Measurements from ENCODE around the gene HYAL3.

HYAL3 gene

DNA sequence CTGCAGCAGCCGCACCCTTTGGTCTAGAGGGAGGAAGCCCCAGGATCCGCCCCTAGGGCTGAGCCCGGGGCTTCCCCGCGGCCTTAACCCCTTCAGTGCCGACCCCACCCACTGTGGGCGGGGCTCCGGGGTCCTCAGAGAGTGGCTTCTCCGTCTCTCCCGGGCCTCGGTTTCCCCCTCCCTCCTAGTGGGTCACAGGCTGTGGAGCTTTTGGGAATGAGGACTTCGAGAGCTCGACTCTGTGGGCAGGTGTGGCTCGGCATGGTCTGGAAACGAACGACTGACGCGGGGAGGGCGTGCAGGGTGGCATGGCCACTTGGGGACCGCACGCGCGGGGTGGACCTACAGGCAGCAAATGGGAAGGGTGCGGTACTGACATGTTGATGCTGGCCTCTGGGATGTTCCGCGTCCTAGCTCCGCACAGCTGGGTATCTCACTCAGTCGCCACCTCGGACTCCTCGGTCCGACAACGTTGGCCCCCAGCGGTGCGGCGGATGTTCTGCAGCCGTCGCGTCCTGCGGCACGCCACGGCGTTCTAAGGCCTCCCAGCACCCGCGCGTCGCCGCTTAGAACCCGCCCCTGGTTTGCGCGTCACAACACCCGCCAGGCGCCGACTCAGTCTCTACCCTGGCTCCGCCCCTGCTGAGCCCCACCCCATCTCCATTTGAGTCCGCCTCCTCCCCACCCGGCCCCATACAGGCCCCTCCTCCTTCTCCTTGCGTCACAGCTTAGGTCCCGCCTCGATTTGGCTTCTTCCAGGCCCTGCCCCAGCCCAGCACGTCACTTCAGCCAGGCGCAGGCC lies at the start of gene HYAL3, which contains the start of gene NAA80:
Gene HYAL3 (minus strand): TSS at position 570 of the 802 bp plus-strand sequence. CDS start 3,803 bp downstream, outside the sequence.
Gene NAA80 (minus strand): TSS at position 570 of the 802 bp plus-strand sequence. CDS start 1,942 bp downstream, outside the sequence.
- TF ChIP-seq, protein P1, sequence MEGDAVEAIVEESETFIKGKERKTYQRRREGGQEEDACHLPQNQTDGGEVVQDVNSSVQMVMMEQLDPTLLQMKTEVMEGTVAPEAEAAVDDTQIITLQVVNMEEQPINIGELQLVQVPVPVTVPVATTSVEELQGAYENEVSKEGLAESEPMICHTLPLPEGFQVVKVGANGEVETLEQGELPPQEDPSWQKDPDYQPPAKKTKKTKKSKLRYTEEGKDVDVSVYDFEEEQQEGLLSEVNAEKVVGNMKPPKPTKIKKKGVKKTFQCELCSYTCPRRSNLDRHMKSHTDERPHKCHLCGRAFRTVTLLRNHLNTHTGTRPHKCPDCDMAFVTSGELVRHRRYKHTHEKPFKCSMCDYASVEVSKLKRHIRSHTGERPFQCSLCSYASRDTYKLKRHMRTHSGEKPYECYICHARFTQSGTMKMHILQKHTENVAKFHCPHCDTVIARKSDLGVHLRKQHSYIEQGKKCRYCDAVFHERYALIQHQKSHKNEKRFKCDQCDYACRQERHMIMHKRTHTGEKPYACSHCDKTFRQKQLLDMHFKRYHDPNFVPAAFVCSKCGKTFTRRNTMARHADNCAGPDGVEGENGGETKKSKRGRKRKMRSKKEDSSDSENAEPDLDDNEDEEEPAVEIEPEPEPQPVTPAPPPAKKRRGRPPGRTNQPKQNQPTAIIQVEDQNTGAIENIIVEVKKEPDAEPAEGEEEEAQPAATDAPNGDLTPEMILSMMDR (IDR thresholded peaks at IDR 0.05; ENCODE audit: extremely low read depth, insufficient read depth, missing control alignments), result peak; percentile 39
- in situ Hi-C loops (cut with MboI; ENCODE audit: low pct_unique_long_range_greater_than_20kb, low sequenced_read_pairs, unreplicated experiment), result no loop called here
- peak; percentile 99 for DNase-seq (ENCODE audit: low spot score)

- TF ChIP-seq, protein P1 (IDR thresholded peaks at IDR 0.05; ENCODE audit: extremely low read depth, insufficient read depth, missing control alignments), result peak; percentile 59
- DNase-seq (ENCODE audit: low spot score), result peak; percentile 75
- in situ Hi-C loops (cut with MboI; ENCODE audit: low pct_unique_long_range_greater_than_20kb, low sequenced_read_pairs, unreplicated experiment), result loop anchor here (10.0 kb wide), 1 partner anchor 208 kb away; no protein-coding TSS in a partner anchor
Observed at GRCh38 chr3:50347187-50347813, 48.1 kb upstream of the HYAL3 start.

GRCh38 chr3:50345586-50346234 lies 46.5 kb upstream of the HYAL3 start, which contains the start of gene ZMYND10:
Gene ZMYND10, minus strand, starts transcription at chr3:50345732. Its CDS starts 153 bp downstream, at chr3:50345579.
- in situ Hi-C loops (cut with MboI; ENCODE audit: low pct_unique_long_range_greater_than_20kb, low sequenced_read_pairs, unreplicated experiment), result loop anchor here (10.0 kb wide), 1 partner anchor 209 kb away; no protein-coding TSS in a partner anchor
- DNase-seq (ENCODE audit: low spot score), result peak; percentile 87
- TF ChIP-seq, protein P1 (IDR thresholded peaks at IDR 0.05; ENCODE audit: extremely low read depth, insufficient read depth, missing control alignments), result no peak

DNA sequence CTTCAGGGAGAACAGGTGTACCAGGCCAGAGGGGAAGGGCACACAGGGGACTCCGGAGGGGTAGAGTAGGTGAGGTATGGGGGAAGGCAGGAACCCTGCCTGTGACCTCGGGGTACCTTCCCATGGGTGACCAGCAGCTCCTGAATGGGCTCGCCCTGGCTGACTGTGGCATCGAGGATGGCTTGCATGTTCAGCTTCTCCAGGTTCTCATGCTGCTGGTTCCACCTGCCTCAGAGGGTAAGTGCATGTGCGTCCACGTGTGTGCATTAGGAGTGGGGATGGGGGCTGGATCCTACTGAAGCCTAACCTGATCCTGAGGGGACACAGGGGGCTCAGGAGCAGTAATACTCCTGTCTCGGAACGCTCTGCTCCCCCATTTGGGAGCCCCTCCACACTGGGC lies 45.8 kb upstream of the HYAL3 start:
- TF ChIP-seq, protein P1 (IDR thresholded peaks at IDR 0.05; ENCODE audit: extremely low read depth, insufficient read depth, missing control alignments), result no peak
- no peak for DNase-seq (ENCODE audit: low spot score)
- in situ Hi-C loops (cut with MboI; ENCODE audit: low pct_unique_long_range_greater_than_20kb, low sequenced_read_pairs, unreplicated experiment), result loop anchor here (10.0 kb wide), 1 partner anchor 210 kb away; no protein-coding TSS in a partner anchor

DNA sequence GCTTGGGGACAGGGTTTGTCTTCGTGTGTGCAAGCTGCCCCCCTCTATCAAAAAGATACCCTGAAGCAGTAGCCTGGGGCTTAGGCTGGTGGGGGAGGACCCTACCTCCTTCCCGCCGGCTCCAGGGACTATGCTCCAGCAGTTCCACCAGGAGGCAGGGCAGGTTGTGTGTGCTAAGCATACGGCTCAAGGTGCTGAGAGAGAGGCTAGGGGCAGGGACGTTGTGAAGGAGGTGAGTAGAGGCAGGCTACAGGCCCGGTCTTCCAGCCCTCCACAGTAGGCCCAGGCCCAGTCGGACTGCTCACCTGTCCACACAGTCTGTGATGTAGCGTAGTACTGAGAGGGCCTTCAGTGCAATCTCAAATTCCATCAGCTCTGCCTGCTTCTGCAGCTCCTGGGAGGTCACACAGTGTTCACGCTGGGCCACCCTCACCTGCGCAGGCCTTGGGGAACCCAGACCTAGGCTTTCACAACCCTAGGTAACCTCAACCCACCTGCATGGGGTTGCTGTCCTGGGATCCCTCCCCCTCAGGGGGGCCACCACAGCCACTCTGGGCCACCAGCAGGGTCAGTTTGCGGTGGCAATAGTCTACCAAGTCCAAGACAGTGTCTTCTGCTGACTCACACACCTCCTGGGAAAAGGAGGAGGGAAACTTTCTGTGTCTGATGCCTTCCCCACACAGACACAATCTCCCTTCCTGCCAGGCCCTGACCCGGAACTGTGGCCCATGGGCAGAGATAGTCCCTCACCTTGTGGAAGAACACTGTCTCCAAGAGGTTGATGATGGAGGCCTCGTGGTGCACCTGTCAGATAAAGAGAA lies 43.8 kb upstream of the HYAL3 start:
- in situ Hi-C loops (cut with MboI; ENCODE audit: low pct_unique_long_range_greater_than_20kb, low sequenced_read_pairs, unreplicated experiment), result loop anchor here (10.0 kb wide), 1 partner anchor 212 kb away; no protein-coding TSS in a partner anchor
- TF ChIP-seq, protein P1 (IDR thresholded peaks at IDR 0.05; ENCODE audit: extremely low read depth, insufficient read depth, missing control alignments), result no peak
- DNase-seq (ENCODE audit: low spot score), result no peak

All from GM13977 (cell line).